ENCODE results near the gene TNFSF13.
A peak's percentile ranks its signal among the peaks of the same experiment; 100 is the strongest.

The TNFSF13 gene, protein sequence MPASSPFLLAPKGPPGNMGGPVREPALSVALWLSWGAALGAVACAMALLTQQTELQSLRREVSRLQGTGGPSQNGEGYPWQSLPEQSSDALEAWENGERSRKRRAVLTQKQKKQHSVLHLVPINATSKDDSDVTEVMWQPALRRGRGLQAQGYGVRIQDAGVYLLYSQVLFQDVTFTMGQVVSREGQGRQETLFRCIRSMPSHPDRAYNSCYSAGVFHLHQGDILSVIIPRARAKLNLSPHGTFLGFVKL

GRCh38 chr17:7558544-7559319 is at the start of gene TNFSF13:
TSS of gene TNFSF13 (plus strand) at chr17:7558750. CDS start at chr17:7559040, 290 bp downstream.
- DNase-seq (ENCODE audit: low read depth), result no peak

DNA sequence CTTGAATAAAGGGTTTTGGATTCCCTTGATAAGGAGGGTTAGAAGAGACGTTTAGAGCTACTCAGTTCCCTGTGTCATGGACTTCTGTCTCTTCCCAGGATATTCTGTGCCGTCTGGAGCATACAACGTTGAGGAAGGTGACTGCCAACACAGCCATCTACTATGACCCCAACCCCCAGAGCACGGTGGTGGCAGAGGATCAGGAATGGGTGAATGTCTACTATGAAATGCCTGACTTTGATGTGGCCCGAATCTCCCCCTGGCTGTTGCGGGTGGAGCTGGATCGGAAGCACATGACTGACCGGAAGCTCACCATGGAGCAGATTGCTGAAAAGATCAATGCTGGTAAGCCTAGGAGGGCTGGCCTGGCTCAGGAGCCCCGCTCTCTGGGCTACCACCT is 49.7 kb upstream of the TNFSF13 start:
- DNase-seq (ENCODE audit: low read depth), result no peak

DNA sequence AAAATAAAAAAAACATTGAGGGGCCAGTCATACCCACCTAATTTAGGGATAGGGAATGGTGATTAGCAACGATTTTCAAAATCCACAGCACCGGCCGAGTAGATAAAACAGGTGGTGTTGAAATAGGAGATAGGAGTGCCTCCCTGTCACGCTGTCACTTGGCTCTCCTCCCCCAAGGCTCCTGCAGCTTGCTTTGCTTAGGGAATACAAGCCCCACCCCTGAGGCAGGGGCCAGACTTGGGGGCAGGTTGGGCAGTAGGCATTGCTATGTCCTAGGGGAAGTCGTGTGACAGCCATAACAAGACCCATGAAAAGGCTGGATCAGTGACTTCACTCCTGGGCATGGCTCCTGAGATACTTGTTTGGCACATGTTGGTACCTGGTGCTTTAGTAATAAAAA is 48.6 kb upstream of the TNFSF13 start:
- DNase-seq (ENCODE audit: low read depth), result no peak

DNA sequence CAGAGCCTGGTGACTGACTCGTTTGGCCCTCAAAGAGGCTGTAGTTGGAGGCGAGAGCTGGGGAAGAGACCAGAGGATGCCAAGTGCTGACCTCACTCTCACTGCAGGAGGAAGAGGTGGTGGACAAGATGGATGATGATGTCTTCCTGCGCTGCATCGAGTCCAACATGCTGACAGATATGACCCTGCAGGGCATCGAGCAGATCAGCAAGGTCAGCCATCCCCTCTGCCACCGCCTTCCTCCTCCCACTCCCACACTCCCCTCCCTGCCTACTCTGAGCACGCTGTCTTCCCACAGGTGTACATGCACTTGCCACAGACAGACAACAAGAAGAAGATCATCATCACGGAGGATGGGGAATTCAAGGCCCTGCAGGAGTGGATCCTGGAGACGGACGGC is 47.4 kb upstream of the TNFSF13 start:
- DNase-seq (ENCODE audit: low read depth), result no peak

DNA sequence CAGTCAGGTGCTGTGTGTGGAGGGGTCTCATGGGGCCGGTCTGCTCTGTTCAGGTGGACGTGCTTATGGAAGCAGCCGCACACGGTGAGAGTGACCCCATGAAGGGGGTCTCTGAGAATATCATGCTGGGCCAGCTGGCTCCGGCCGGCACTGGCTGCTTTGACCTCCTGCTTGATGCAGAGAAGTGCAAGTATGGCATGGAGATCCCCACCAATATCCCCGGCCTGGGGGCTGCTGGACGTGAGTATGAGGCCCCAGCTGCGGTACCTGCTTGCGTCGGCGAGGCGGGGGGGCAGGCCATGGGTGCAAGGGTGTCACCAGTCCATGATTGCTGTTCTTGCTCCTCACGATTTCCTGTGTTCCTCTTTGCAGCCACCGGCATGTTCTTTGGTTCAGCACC is 46.4 kb upstream of the TNFSF13 start:
- no peak for DNase-seq (ENCODE audit: low read depth)

GRCh38 chr17:7512824-7513540 is 45.6 kb upstream of the TNFSF13 start:
- DNase-seq (ENCODE audit: low read depth), result no peak

- DNase-seq (ENCODE audit: low read depth), result no peak
Observed at GRCh38 chr17:7513850-7514419, 44.6 kb upstream of the TNFSF13 start.

DNA sequence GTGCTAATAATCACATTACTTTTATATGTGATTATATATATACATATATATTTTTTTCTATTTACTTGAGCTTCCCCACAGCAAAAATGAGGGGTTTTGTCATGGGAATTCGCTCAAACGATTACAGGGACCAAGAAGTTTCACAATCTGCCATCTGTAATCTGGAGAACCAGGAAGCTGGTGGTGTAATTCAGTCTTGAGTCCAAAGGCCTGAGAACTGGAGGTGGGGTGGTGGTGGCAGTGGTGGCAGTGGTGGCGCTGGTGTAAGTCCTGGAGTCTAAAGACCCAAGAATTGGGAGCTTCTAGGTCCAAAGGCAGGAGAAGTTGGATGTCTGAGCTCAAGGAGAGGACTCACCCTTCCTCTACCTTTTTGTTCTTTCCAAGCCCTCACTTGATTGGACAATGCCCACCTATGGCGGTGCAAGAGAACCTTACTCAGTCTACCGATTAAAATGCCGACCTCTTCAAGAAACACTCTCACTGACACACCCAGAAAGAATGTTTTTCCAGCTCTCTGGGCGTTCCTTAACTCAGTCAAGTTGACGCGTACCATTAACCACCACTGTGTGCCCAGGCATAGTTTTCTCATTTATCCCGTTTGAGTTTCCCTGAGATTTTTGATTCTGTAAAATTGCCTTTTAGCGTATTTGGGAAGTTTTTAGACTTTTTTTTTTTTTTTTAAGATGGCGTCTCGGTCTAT is 42.5 kb upstream of the TNFSF13 start:
- no peak for DNase-seq (ENCODE audit: low read depth)

DNA sequence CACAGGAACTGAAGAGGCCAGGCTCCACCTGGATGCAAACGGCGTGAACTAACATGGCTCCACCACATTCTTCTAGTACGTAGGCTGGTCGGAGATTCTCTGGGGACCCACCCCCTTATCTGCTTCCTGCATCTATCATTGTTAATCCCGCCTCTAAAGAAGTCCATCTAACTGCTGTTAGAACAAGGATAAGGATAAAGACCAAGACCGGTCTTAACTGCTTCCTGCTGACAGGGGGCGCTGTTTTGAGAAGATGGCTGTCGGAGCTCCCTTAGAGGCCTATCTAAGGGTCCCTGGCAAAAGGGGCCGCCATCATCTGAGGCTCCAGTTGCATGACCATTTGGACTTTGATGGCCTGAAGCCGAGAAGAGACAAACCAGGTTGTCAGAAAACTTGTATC is 35.5 kb upstream of the TNFSF13 start:
- no peak for DNase-seq (ENCODE audit: low read depth)

GRCh38 chr17:7528842-7529241 is 29.7 kb upstream of the TNFSF13 start:
- DNase-seq (ENCODE audit: low read depth), result no peak

GRCh38 chr17:7530023-7530900 is 28.3 kb upstream of the TNFSF13 start:
- DNase-seq (ENCODE audit: low read depth), result no peak

DNA sequence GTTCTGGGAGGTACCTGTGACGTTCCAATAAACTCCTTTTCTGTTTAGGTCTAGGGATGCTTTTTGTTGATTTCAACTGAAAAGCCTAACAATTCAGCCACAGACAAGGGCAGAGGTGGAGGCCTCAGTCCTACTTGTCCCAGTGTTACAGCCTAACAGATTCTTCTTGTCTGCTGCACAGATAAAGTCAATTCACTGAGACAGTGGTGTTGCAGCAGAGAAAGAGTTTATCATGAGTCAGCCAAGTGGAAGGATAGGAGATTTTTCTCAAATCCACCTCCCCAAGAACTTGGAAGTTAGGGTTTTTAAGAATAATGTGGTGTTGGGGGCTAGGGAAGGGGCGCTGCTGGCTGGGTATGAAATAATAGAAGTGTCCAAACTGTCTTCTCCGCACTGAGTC is 20.5 kb upstream of the TNFSF13 start:
- DNase-seq (ENCODE audit: low read depth), result no peak

- no peak for DNase-seq (ENCODE audit: low read depth)
Observed at GRCh38 chr17:7538891-7539545, 19.5 kb upstream of the TNFSF13 start.

DNA sequence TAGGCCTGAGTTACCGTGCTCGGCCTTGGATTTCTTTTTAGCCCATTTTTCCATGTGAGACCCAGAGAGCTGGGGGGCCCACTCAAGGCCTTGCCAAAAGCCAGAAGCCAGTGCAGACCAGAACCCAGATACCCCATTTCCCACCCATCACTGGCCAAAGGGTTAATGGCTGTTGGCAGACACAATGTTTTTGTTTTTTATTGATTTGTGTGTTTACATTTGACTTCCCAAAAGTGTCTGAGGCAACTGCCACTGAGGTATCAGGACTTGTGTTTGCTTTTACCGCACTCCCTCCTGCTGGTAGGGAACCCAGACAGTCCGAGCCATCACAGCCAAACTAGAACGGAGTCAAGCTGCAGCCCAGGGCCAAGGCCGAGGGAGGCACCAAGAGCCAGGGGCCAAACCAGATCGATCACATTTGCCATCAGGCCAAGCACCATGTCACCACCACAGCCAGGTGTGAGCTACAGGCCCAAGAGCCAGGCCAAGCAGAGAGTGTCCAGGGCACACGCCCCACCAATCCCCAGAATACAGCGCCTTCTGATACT is 17.4 kb upstream of the TNFSF13 start:
- no peak for DNase-seq (ENCODE audit: low read depth)

DNA sequence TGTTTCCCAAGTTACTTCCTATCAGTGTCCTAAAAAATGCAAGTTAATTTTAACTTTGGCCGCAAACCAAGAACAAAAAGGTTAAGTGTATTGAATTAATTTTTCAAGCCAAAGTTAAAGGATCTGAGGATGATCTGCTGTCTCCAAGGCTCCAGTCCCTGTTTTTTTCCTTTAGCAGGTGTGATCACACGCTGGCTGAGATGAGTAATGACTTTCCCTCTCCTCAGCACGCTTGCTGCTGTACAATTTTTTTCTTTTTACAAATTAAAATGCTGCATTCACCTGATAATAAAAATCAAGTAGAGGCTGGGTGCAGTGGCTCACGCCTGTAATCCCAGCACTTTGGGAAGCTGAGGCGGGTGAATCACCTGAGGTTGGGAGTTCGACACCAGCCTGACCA is 13.6 kb upstream of the TNFSF13 start:
- DNase-seq (ENCODE audit: low read depth), result no peak

- peak; percentile 34 for DNase-seq (ENCODE audit: low read depth)
Observed at GRCh38 chr17:7548585-7549400, 9.8 kb upstream of the TNFSF13 start, which contains the start of gene TNFSF12. TSS of gene TNFSF12 (plus strand) at chr17:7549058. CDS start at chr17:7549154, 96 bp downstream.

GRCh38 chr17:7549401-7550055 is 9.0 kb upstream of the TNFSF13 start:
- DNase-seq (ENCODE audit: low read depth), result no peak

GRCh38 chr17:7550344-7550743 is 8.2 kb upstream of the TNFSF13 start:
- DNase-seq (ENCODE audit: low read depth), result no peak

- no peak for DNase-seq (ENCODE audit: low read depth)
Observed at GRCh38 chr17:7551396-7551795, 7.2 kb upstream of the TNFSF13 start.

All from stimulated activated CD8-positive, alpha-beta memory T cell treated with anti-CD3 and anti-CD28 coated beads, Interleukin-12 subunit alpha, Interleukin-12 subunit beta, amount 100 ng/mL, for 4 hours (primary cell).